Stimulated activated CD8-positive, alpha-beta memory T cell treated with anti-CD3 and anti-CD28 coated beads, Interleukin-2, amount 100 ng/mL, for 48 hours (primary cell): ENCODE measurements around the gene NAPEPLD.
"Not testable (repeated sequence)": the region's sequence is repeated elsewhere in the genome, so short reads cannot be mapped to it uniquely, and the experiment has no call there.

Source experiments
- DNase-seq, 2 donors: peaks; one replicate each; pipeline ENCODE4 v3.0.0-alpha.2; 2020; ENCODE audit warnings: low read depth in 2 of 2

NAPEPLD gene

GRCh38 chr7:103144754-103145153 lies 4.1 kb downstream of the NAPEPLD start:
- not testable (repeated sequence) for DNase-seq

- no peak for DNase-seq
Observed at GRCh38 chr7:103143868-103144267, 5.0 kb downstream of the NAPEPLD start.

- no peak for DNase-seq
Observed at GRCh38 chr7:103142494-103142893, 6.4 kb downstream of the NAPEPLD start.

GRCh38 chr7:103141753-103142404 lies 7.0 kb downstream of the NAPEPLD start:
- no peak for DNase-seq

- no peak for DNase-seq
Observed at GRCh38 chr7:103140685-103141084, 8.2 kb downstream of the NAPEPLD start.

- DNase-seq: no peak
Observed at GRCh38 chr7:103140061-103140460, 8.8 kb downstream of the NAPEPLD start.

- no peak for DNase-seq
Observed at GRCh38 chr7:103134836-103135554, 13.9 kb downstream of the NAPEPLD start.

GRCh38 chr7:103132995-103133688 lies 15.8 kb downstream of the NAPEPLD start:
- DNase-seq: no peak

- no peak for DNase-seq
Observed at GRCh38 chr7:103130901-103131624, 17.8 kb downstream of the NAPEPLD start.

GRCh38 chr7:103129702-103130549 lies 19.0 kb downstream of the NAPEPLD start:
- DNase-seq: no peak

GRCh38 chr7:103127006-103127405 lies 21.9 kb downstream of the NAPEPLD start:
- no peak for DNase-seq

- DNase-seq: no peak
Observed at GRCh38 chr7:103124429-103124979, 24.4 kb downstream of the NAPEPLD start.

GRCh38 chr7:103123529-103123928 lies 25.4 kb downstream of the NAPEPLD start:
- no peak for DNase-seq

GRCh38 chr7:103121641-103122040 lies 27.3 kb downstream of the NAPEPLD start:
- no peak for DNase-seq

- no peak for DNase-seq
Observed at GRCh38 chr7:103120362-103120761, 28.5 kb downstream of the NAPEPLD start.

- no peak for DNase-seq
Observed at GRCh38 chr7:103119791-103120291, 29.1 kb downstream of the NAPEPLD start.

GRCh38 chr7:103117465-103117864 lies 31.4 kb downstream of the NAPEPLD start:
- DNase-seq: no peak

- no peak for DNase-seq
Observed at GRCh38 chr7:103116991-103117390, 31.9 kb downstream of the NAPEPLD start.

GRCh38 chr7:103116511-103116910 lies 32.4 kb downstream of the NAPEPLD start:
- no peak for DNase-seq

GRCh38 chr7:103115771-103116170 lies 33.1 kb downstream of the NAPEPLD start:
- DNase-seq: no peak

- no peak for DNase-seq
Observed at GRCh38 chr7:103114576-103115008, 34.3 kb downstream of the NAPEPLD start.
